Memory B cell (primary cell): Measurements from ENCODE around the gene TLR3.
"Not testable (repeated sequence)": the region's sequence is repeated elsewhere in the genome, so short reads cannot be mapped to it uniquely, and the experiment has no call there.

Experiments used
- ATAC-seq: fragments of 150-1000 bp; cut with Tn5 transposase; 2 replicates; pipeline ENCODE4 v1.10.0; 2021; ENCODE audit warnings: low read depth, mild to moderate bottlenecking, moderate library complexity
- DNase-seq, 2 donors: peaks; one replicate each; pipeline ENCODE4 v3.0.0; 2022; ENCODE audit warnings: low spot score in 2 of 2
- H3K27ac Mint-ChIP-seq: one replicate; pipeline ENCODE4 v1.8.0; 2022; ENCODE audit warnings: mild to moderate bottlenecking, moderate library complexity, mixed read lengths
- H3K27me3 Mint-ChIP-seq: one replicate; pipeline ENCODE4 v1.8.0; 2022; ENCODE audit warnings: mixed read lengths
- H3K36me3 Mint-ChIP-seq: one replicate; pipeline ENCODE4 v1.8.0; 2022; ENCODE audit warnings: mild to moderate bottlenecking, mixed read lengths
- H3K4me1 Mint-ChIP-seq: one replicate; pipeline ENCODE4 v1.8.0; 2022; ENCODE audit warnings: mixed read lengths
- H3K4me3 Mint-ChIP-seq: one replicate; pipeline ENCODE4 v1.8.0; 2022; ENCODE audit warnings: mild to moderate bottlenecking, moderate library complexity, mixed read lengths
- H3K9me3 Mint-ChIP-seq: one replicate; pipeline ENCODE4 v1.8.0; 2022; ENCODE audit warnings: mixed read lengths

TLR3 gene

DNA sequence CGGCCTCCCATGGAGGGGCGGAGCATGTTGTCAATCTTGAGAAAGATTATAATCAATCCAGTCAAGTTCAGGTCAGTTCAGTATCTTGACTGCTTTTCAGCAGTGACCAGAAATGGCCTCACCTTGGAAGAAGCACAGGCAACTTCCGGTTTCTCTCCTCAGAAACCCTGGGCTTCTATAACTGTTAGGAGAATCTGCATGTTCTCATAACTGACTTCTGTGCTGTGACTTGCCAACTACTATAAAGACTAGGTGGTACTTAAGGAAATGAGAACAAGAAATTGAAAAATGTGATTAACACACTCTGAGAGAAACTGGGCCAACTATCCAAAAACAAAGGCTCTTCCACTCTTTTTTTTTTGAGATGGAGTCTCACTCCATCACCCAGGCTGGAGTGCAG lies 35.9 kb upstream of the TLR3 start:
- no peak for ATAC-seq
- Mint-ChIP-seq H3K36me3 (no peaks in the 10 kb centered on the region), H3K9me3 (peaks cover 2% of the 10 kb centered on the region), H3K4me1 (peaks cover 5% of the 10 kb centered on the region), H3K27me3 (peaks cover 32% of the 10 kb centered on the region), H3K4me3 (no peak overlapping the region), H3K27ac (no peak overlapping the region)
- DNase-seq: no peak

GRCh38 chr4:186034613-186035012 lies 34.3 kb upstream of the TLR3 start:
- ATAC-seq, H3K9me3 Mint-ChIP-seq, H3K27ac Mint-ChIP-seq, H3K36me3 Mint-ChIP-seq, DNase-seq, H3K4me3 Mint-ChIP-seq, H3K4me1 Mint-ChIP-seq: not testable (repeated sequence)
- peaks cover 32% of the 10 kb centered on the region for H3K27me3 Mint-ChIP-seq

DNA sequence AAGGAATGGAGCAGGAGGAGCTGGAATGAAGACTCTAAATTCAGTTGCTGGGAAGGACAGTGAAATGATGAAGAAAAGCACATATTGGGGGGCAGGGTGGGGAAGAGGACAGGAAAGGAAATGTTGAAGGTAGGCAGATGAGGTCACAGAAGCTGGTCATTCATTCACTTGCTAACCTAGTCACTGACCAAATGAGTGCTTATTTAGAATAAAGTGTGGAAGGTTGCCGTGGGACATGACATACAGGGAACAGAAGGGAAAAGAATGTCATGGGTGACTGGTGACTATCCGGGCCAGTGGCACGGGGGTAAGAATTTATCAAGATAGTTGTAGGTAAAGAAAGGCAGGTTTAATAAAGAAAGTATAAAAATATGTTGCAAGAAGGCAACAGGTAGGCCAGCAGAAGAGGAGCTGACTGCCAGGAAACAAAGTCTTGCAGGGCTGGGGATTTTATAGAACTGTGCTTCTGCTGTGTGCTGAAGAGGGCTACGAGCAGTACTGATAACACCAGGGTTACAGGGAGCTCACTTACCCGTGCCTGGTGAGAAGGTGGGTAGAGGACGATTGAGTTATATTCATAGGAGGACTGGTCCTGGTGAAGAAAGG lies 31.9 kb upstream of the TLR3 start:
- Mint-ChIP-seq H3K4me3 (no peak overlapping the region), H3K27ac (no peak overlapping the region), H3K36me3 (no peaks in the 10 kb centered on the region), H3K27me3 (peaks cover 25% of the 10 kb centered on the region), H3K9me3 (peaks cover 2% of the 10 kb centered on the region), H3K4me1 (peaks cover 5% of the 10 kb centered on the region)
- ATAC-seq: no peak
- DNase-seq: no peak

DNA sequence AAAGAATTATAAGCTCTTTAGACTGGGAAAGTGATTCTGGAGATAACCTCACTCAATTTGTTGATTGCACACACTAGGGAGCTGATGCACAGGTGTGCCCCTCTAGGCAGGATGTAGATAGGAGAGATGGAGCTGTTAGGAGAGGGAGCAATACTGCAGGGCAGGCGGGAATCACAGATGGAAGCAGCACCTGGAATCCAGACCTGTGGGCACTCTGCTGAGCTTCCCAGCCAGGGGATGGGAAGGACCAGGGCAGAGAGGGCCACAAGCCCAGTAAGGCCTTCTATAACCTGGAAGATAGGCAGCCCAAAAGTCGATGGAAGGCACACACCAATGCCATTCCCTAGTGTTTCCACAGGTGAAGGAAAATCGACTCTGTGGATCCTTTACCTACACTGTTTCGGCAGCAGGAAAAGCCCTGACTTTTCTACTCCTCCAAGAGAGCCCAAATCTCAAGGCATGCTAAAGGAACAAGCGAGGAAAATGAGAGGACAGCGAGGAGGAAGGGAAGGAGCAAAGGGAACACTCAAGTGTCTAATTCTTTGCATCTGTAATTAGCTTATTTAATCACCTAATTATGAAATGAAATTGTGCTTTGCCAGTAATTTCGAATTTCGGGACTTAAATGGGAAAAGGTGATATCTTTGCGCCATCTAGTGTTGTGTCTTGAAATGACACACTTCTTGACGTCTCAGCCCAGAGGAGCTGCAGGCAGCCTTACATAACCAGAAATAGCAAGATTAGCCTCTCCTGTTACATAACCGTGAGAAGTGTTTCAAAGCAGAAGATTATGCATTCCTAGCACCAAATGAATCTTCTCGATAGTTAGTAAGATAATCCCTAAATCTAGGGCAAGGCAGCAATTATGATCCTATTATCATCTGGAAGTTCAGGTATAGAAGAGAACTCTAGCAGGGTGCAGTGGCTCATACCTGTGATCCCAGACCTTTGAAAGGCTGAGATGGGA lies 31.0 kb upstream of the TLR3 start:
- DNase-seq (peak; percentile 20 to 31), ATAC-seq (peak; percentile 53)
- Mint-ChIP-seq H3K4me3 (no peak overlapping the region), H3K27me3 (peaks cover 24% of the 10 kb centered on the region), H3K36me3 (no peaks in the 10 kb centered on the region), H3K9me3 (peaks cover 2% of the 10 kb centered on the region), H3K27ac (no peak overlapping the region), H3K4me1 (peaks cover 5% of the 10 kb centered on the region)

DNA sequence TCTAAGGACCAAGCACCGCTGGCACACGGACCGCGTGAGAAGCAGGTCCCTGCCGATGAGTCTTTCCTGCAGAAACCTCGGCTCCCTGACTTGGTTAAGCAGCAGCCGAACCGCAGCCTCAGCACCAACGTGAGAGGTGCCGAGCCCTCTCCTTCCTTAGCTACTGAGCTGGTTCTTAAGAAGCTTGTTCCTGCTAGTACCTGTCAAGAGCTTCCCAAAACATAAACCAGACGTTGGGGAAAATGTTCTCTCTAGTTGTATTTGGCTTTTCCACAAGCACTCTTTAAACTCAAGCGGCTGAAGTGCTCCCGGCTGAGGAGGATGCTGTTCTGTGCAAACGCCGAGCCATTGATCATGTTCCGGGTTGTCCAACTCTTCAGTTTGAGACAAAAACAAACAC lies 29.3 kb upstream of the TLR3 start:
- no peak overlapping the region for H3K4me3 Mint-ChIP-seq
- peaks cover 22% of the 10 kb centered on the region for H3K27me3 Mint-ChIP-seq
- peaks cover 2% of the 10 kb centered on the region for H3K9me3 Mint-ChIP-seq
- H3K4me1 Mint-ChIP-seq: peaks cover 5% of the 10 kb centered on the region
- DNase-seq: no peak
- ATAC-seq: no peak
- H3K27ac Mint-ChIP-seq: no peak overlapping the region
- H3K36me3 Mint-ChIP-seq: no peaks in the 10 kb centered on the region

DNA sequence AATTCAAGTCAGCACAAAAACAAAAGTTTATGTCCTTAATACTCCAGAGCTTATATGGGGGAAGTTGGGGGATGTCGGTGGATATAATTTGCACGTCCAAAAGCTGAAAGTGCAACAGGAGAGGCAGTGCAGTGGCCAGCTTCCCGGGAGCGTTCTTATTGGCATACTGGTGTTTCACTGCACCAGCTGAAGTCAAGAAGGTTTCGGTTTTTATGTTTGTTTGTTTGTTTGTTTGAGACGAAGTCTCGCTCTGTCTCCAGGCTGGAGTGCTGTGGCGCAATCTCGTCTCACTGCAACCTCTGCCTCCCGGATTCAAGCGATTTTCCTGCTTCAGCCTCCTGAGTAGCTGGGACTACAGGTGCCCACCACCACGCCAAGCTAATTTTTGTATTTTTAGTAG lies 28.6 kb upstream of the TLR3 start:
- DNase-seq (no peak), ATAC-seq (no peak)
- H3K4me1 Mint-ChIP-seq: peaks cover 5% of the 10 kb centered on the region
- H3K4me3 Mint-ChIP-seq: no peak overlapping the region
- H3K36me3 Mint-ChIP-seq: no peaks in the 10 kb centered on the region
- no peaks in the 10 kb centered on the region for H3K9me3 Mint-ChIP-seq
- peaks cover 16% of the 10 kb centered on the region for H3K27me3 Mint-ChIP-seq
- H3K27ac Mint-ChIP-seq: no peak overlapping the region

GRCh38 chr4:186047501-186047900 lies 21.5 kb upstream of the TLR3 start:
- H3K9me3 Mint-ChIP-seq, H3K27ac Mint-ChIP-seq, H3K4me1 Mint-ChIP-seq, H3K36me3 Mint-ChIP-seq, ATAC-seq, DNase-seq, H3K27me3 Mint-ChIP-seq, H3K4me3 Mint-ChIP-seq: not testable (repeated sequence)

DNA sequence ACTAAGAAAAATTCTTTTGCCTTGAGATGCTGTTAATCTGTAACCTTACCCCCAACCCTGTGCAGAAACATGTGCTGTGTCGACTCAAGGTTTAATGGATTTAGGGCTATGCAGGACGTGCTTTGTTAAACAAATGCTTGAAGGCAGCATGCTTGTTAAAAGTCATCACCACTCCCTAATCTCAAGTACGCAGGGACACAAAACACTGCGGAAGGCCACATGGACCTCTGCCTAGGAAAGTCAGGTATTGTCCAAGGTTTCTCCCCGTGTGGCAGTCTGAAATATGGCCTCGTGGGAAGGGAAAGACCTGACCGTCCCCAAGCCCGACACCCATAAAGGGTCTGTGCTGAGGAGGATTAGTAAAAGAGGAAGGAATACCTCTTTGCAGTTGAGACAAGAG lies 18.8 kb upstream of the TLR3 start:
- ATAC-seq, H3K4me3 Mint-ChIP-seq, H3K27me3 Mint-ChIP-seq, H3K9me3 Mint-ChIP-seq, H3K4me1 Mint-ChIP-seq, DNase-seq, H3K27ac Mint-ChIP-seq, H3K36me3 Mint-ChIP-seq: not testable (repeated sequence)

DNA sequence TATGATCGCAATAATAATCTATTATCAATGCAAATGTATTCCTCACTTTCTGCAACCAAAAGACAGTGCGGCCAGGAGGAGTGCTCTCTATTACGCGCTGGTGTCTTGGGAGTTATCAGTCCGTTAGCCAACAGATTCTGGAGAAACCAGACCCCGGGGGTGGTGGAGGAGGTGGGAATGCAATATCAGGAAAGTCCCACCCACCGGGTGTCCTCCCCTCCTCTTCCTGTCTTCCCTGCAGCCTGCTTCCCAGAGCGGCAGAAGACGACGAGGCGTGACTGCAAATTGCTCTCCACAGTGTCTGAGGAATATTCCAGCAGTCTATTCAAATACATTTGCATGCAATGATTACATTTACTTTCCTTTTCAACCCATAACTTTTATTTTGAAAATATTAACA lies 17.9 kb upstream of the TLR3 start:
- no peaks in the 10 kb centered on the region for H3K9me3 Mint-ChIP-seq
- no peaks in the 10 kb centered on the region for H3K36me3 Mint-ChIP-seq

GRCh38 chr4:186058253-186058979 lies 10.5 kb upstream of the TLR3 start:
- Mint-ChIP-seq H3K27me3 (peaks cover 23% of the 10 kb centered on the region), H3K4me1 (peaks cover 15% of the 10 kb centered on the region), H3K36me3 (peaks cover 4% of the 10 kb centered on the region), H3K4me3 (peak overlapping the region; percentile 62), H3K9me3 (peaks cover 9% of the 10 kb centered on the region), H3K27ac (peak overlapping the region; percentile 4)
- DNase-seq: peak; percentile 14 to 18
- peak; percentile 97 for ATAC-seq

More for the DNA sequence above, 17.9 kb upstream of the TLR3 start:
- H3K4me3 Mint-ChIP-seq: no peak overlapping the region
- no peak for DNase-seq
- no peaks in the 10 kb centered on the region for H3K4me1 Mint-ChIP-seq
- H3K27ac Mint-ChIP-seq: no peak overlapping the region
- H3K27me3 Mint-ChIP-seq: peaks cover 5% of the 10 kb centered on the region
- ATAC-seq: no peak

- Mint-ChIP-seq H3K9me3 (peaks cover 9% of the 10 kb centered on the region), H3K36me3 (peaks cover 4% of the 10 kb centered on the region), H3K27ac (no peak overlapping the region), H3K4me3 (peak overlapping the region; percentile 62), H3K4me1 (peaks cover 15% of the 10 kb centered on the region), H3K27me3 (peaks cover 26% of the 10 kb centered on the region)
- ATAC-seq: no peak
- no peak for DNase-seq
Measured at GRCh38 chr4:186058980-186059316, 10.0 kb upstream of the TLR3 start.

DNA sequence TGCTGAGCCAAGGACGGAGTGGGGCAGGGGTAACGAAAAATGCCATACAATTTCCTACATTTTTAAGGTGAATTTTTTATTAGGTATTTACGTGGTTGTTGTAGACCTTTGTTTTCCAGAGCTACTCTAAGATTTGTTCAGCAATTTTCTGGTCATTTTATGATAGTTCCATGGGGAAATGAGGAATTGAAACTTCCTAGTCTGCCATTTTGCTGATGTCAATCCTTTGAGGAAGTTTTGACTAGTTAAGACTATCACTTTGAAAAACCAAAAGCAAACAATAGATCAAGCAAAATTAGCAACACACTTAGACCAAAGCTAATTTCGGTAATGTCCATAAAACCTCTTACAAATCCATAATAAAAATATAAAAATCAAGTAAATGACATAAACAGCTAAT lies 7.0 kb upstream of the TLR3 start:
- ATAC-seq (no peak), DNase-seq (no peak)
- Mint-ChIP-seq H3K27ac (no peak overlapping the region), H3K36me3 (peaks cover 4% of the 10 kb centered on the region), H3K9me3 (peaks cover 9% of the 10 kb centered on the region), H3K4me1 (peaks cover 15% of the 10 kb centered on the region), H3K27me3 (peaks cover 28% of the 10 kb centered on the region), H3K4me3 (no peak overlapping the region)

- Mint-ChIP-seq H3K4me3 (no peak overlapping the region), H3K27me3 (peaks cover 17% of the 10 kb centered on the region), H3K36me3 (no peaks in the 10 kb centered on the region), H3K4me1 (peaks cover 11% of the 10 kb centered on the region), H3K27ac (no peak overlapping the region), H3K9me3 (no peaks in the 10 kb centered on the region)
- ATAC-seq (peak; percentile 60), DNase-seq (peak in 1 of 2 donors; percentile 16)
Measured at GRCh38 chr4:186067757-186068385, 1.1 kb upstream of the TLR3 start.

DNA sequence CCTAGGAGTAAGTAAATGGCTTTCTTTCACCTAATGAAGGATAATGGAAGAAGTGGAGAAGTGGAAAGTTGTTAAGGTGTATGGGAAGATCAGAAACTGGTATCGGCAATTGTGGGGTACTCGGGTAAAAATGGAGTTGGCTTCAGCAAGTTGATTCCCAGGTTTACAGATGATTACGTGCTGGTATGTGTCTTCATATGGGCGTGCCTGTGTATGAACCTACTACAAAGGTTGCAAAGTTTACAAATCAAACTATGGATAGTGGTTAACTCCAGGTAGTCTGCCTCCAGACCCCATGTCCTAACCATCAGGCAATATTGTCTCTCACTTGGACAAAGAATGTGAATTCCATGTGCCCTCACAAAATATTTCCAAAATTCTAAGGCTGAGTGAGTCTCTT lies 773 bp downstream of the TLR3 start:
- H3K4me3 Mint-ChIP-seq: no peak overlapping the region

More for the DNA sequence above, 773 bp downstream of the TLR3 start:
- DNase-seq (no peak), ATAC-seq (no peak)
- H3K9me3 Mint-ChIP-seq: no peaks in the 10 kb centered on the region
- peaks cover 14% of the 10 kb centered on the region for H3K27me3 Mint-ChIP-seq
- no peak overlapping the region for H3K27ac Mint-ChIP-seq
- H3K4me1 Mint-ChIP-seq: peaks cover 11% of the 10 kb centered on the region
- no peaks in the 10 kb centered on the region for H3K36me3 Mint-ChIP-seq
